Ascending aorta (tissue), 2 donors: ENCODE results near the gene CBLL1. TPM values are rescaled to one million over a fixed set of nuclear protein-coding genes. Genes with fewer than 3 reads are reported as not detected.

Experiments used
- DNase-seq, 2 donors: peaks; one replicate each; pipeline ENCODE4 v3.0.0-alpha.2; 2019; ENCODE audit warnings: low spot score in 2 of 2
- H3K27ac ChIP-seq, 2 donors: fragments of 200-600 bp; sonication (generic); one replicate each; pipeline ENCODE4 v1.5.1; 2016 to 2017; ENCODE audit warnings: mild to moderate bottlenecking in 1 of 2
- H3K27me3 ChIP-seq: fragments of 200-600 bp; sonication (generic); one replicate; pipeline ENCODE4 v1.5.1; 2017
- H3K36me3 ChIP-seq, 2 donors: fragments of 200-600 bp; sonication (generic); one replicate each; pipeline ENCODE4 v1.5.1; 2016
- H3K4me1 ChIP-seq, 2 donors: fragments of 200-600 bp; sonication (generic); one replicate each; pipeline ENCODE4 v1.5.1; 2016 to 2017; ENCODE audit warnings: mild to moderate bottlenecking in 1 of 2
- H3K4me3 ChIP-seq, 2 donors: fragments of 200-600 bp; sonication (generic); one replicate each; pipeline ENCODE4 v1.5.1; 2016 to 2017; ENCODE audit warnings: mild to moderate bottlenecking in 1 of 2
- H3K9me3 ChIP-seq, 2 donors: fragments of 200-600 bp; sonication (generic); one replicate each; pipeline ENCODE4 v1.5.1; 2016
- intact Hi-C: fragments of 100-400 bp; cut with DNase I; formaldehyde crosslinking; loops from one replicate; pipeline ENCODE4 v1.15.1; 2023
- total RNA-seq: library from RNA; depleted of rRNA; stranded (reverse); fragments of >200 nt; gene quantifications from one replicate; pipeline ENCODE4 v1.1.0, GENCODE V29; 2016
- TF ChIP-seq, protein P1 (sequence below), 3 experiments: fragments of 200-600 bp in 2 of 3; fragments of 450-650 bp in 1 of 3; sonication (generic) in 2 of 3; IDR thresholded peaks; one replicate each; pipeline ENCODE4 v1.5.1; 2016 to 2019; ENCODE audit warnings: antibody characterized with exemption in 3 of 3, mild to moderate bottlenecking in 1 of 3, moderate library complexity in 1 of 3

Gene CBLL1
- total RNA-seq, 1 donor from 2014 or later, result 44.1 TPM

DNA sequence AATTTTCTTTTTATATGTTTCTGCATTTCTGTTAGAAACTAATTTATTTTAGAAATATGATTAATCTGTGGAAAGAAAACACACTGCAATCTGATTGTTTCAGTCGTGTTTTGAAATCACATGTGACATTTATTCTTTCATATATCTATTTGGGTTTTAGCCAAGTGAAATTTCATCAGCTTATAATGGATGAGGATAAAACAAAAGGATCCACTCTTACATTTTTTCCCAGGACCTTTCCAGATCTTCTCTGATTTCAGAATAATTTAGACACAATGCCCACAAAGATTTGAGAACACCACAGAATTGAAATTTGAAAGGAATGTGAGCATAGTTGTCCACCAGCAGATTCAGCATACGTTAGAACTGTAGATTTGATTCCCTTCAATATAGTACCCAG, 29.1 kb downstream of the CBLL1 start:
- H3K27me3 ChIP-seq, result no peaks in the 10 kb centered on the region
- no peaks in the 10 kb centered on the region for H3K9me3 ChIP-seq
- H3K4me3 ChIP-seq, result no peak overlapping the region
- no peaks in the 10 kb centered on the region for H3K4me1 ChIP-seq
- no peaks in the 10 kb centered on the region for H3K36me3 ChIP-seq
- no peak for DNase-seq
- TF ChIP-seq, protein P1, sequence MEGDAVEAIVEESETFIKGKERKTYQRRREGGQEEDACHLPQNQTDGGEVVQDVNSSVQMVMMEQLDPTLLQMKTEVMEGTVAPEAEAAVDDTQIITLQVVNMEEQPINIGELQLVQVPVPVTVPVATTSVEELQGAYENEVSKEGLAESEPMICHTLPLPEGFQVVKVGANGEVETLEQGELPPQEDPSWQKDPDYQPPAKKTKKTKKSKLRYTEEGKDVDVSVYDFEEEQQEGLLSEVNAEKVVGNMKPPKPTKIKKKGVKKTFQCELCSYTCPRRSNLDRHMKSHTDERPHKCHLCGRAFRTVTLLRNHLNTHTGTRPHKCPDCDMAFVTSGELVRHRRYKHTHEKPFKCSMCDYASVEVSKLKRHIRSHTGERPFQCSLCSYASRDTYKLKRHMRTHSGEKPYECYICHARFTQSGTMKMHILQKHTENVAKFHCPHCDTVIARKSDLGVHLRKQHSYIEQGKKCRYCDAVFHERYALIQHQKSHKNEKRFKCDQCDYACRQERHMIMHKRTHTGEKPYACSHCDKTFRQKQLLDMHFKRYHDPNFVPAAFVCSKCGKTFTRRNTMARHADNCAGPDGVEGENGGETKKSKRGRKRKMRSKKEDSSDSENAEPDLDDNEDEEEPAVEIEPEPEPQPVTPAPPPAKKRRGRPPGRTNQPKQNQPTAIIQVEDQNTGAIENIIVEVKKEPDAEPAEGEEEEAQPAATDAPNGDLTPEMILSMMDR (IDR thresholded peaks at IDR 0.05), result no peak
- intact Hi-C loops, result no loop called here
- no peak overlapping the region for H3K27ac ChIP-seq

DNA sequence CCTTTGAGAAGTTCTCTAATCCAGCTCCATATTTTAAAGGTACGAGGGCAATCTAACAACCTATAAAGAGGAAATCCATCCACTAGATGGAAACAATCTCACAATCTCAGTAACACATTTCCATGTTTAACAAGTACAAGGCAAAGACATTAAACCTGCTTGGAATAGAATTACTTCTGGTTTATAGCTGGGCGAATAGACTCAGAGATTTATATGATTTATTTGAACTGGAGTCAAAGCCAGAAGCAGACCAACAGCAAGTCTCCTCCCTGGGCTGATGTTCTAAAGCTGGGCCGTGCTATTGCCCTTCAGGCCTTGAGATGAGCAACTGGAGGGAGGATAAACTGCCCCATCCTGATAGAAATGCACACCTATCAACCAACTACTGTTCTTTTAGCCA, 33.8 kb downstream of the CBLL1 start:
- Histone ChIP-seq H3K9me3 (no peaks in the 10 kb centered on the region), H3K36me3 (no peaks in the 10 kb centered on the region), H3K27me3 (no peaks in the 10 kb centered on the region), H3K27ac (no peak overlapping the region), H3K4me3 (no peak overlapping the region), H3K4me1 (no peaks in the 10 kb centered on the region)
- DNase-seq, result no peak
- TF ChIP-seq, protein P1 (IDR thresholded peaks at IDR 0.05), result no peak
- intact Hi-C loops, result no loop called here

DNA sequence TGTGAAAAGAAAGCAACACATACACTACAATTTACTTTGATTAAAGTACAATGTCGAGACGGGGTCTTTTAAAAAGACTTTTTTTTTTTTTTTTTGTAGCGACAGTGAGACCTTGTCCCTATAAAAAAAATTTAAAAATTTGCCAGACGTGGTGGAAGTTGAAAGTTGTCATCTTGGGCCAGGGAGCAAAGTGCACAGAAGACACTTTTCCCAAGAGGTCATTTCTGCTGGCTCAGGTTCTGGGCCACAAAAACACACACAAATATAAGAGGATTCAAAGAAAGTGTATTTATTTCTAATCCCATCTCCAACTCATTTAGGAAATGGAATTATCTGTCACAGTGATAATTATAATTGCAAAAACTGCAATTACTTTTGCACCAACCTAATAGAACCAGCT, 34.3 kb downstream of the CBLL1 start:
- TF ChIP-seq, protein P1 (IDR thresholded peaks at IDR 0.05), result no peak
- intact Hi-C loops, result no loop called here
- H3K27ac ChIP-seq, result no peak overlapping the region
- H3K36me3 ChIP-seq, result no peaks in the 10 kb centered on the region
- H3K4me3 ChIP-seq, result no peak overlapping the region
- no peaks in the 10 kb centered on the region for H3K9me3 ChIP-seq
- DNase-seq, result no peak
- H3K27me3 ChIP-seq, result no peaks in the 10 kb centered on the region
- no peaks in the 10 kb centered on the region for H3K4me1 ChIP-seq

DNA sequence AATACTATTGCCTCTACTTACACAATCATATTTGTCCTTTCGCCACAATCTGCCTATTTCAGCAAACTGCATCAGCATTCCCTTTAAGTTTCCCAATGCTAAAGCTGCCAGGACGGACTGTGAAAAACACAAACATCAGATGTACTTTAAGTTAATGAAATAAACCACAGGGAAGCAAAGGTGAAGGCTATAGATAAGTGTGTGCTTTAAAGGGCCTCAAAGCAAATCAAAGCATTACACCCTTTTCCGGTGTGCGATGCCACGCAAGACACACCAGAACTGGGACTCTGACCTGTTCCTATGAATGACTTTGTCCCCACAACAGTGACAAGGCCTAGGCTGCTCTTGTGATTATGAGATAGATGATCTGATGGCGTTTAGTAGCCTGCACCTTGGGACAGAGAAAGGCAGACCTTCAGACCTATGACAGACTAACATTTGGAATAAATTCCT, 35.7 kb downstream of the CBLL1 start:
- Histone ChIP-seq H3K27ac (no peak overlapping the region), H3K9me3 (no peaks in the 10 kb centered on the region), H3K4me1 (no peaks in the 10 kb centered on the region), H3K27me3 (no peaks in the 10 kb centered on the region), H3K4me3 (no peak overlapping the region), H3K36me3 (no peaks in the 10 kb centered on the region)
- TF ChIP-seq, protein P1 (IDR thresholded peaks at IDR 0.05), result no peak
- no peak for DNase-seq
- intact Hi-C loops, result no loop called here

DNA sequence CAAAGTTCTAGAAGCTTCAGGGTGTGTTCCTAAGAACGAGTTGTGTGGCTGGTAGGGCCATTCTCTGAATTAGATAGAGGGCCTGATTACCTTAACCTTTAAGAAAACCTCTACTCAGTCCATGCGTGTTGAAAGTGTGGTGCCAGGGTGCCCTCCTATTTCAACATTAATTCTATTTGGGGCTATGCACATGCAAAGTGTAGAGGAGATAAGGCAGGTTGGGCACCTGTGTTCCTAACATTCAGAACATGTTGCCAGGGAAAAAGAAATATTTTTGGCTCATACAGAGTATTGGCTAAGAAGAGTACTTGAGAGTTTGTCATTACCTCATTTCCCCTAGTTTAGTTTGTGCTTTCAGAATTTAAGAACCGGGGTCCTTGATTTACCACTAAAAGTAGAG, 38.4 kb downstream of the CBLL1 start:
- DNase-seq, result no peak
- no peaks in the 10 kb centered on the region for H3K9me3 ChIP-seq
- no peaks in the 10 kb centered on the region for H3K36me3 ChIP-seq
- H3K27ac ChIP-seq, result no peak overlapping the region
- H3K27me3 ChIP-seq, result no peaks in the 10 kb centered on the region
- H3K4me3 ChIP-seq, result no peak overlapping the region
- intact Hi-C loops, result no loop called here
- H3K4me1 ChIP-seq, result no peaks in the 10 kb centered on the region
- TF ChIP-seq, protein P1 (IDR thresholded peaks at IDR 0.05), result no peak

DNA sequence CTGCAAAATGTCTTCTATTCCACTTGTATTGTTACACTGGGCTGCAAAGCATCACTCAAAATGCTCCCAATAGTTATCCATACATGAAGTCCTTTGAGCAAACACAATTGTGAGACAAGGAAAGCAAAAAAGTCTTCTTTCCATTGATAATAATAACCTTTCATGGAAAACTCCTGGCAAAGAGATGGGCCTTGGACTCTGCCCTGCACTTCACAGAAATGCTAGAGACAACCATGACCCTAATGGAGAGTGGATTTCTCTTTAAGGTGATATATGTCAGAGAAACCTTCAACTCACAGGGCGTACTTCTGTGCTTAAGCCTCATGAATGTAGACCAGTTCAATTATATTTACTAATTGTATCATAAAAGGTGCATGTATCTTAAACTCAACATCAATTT, 39.7 kb downstream of the CBLL1 start:
- Histone ChIP-seq H3K4me1 (no peaks in the 10 kb centered on the region), H3K4me3 (no peak overlapping the region), H3K27ac (no peak overlapping the region), H3K9me3 (no peaks in the 10 kb centered on the region), H3K27me3 (no peaks in the 10 kb centered on the region), H3K36me3 (no peaks in the 10 kb centered on the region)
- no peak for DNase-seq
- TF ChIP-seq, protein P1 (IDR thresholded peaks at IDR 0.05), result no peak
- intact Hi-C loops, result no loop called here
